ENCODE measurements around the gene ADARB1.

GRCh38 chr21:45210461-45210983 is 136.1 kb downstream of the ADARB1 start:
- TF ChIP-seq CTBP1 (IDR thresholded peaks at IDR 0.05; ENCODE audit: borderline replicate concordance), result no peak
- no peak for TF ChIP-seq BHLHE40 (IDR thresholded peaks at IDR 0.05; ENCODE audit: borderline replicate concordance)
- TF ChIP-seq LEF1 (IDR thresholded peaks at IDR 0.05; ENCODE audit: borderline replicate concordance), result no peak
- no peak for TF ChIP-seq ELF4 (IDR thresholded peaks at IDR 0.05)
- TF ChIP-seq ARNT (IDR thresholded peaks at IDR 0.05), result no peak
- TF ChIP-seq L3MBTL2 (conservative IDR thresholded peaks at IDR 0.05), result no peak
- TF ChIP-seq SUZ12 (IDR thresholded peaks at IDR 0.05), result no peak
- TF ChIP-seq HDGF (IDR thresholded peaks at IDR 0.05; ENCODE audit: borderline replicate concordance), result no peak
- TF ChIP-seq FOXK2 (IDR thresholded peaks at IDR 0.05), result no peak
- no peak for TF ChIP-seq TARDBP (IDR thresholded peaks at IDR 0.05)
- no peak for TF ChIP-seq FOXM1 (IDR thresholded peaks at IDR 0.05; ENCODE audit: borderline replicate concordance)
- TF ChIP-seq ZNF384 (IDR thresholded peaks at IDR 0.05), result no peak
- no peak for TF ChIP-seq FOXA1 (IDR thresholded peaks at IDR 0.05)
- no peak for TF ChIP-seq PKNOX1 (IDR thresholded peaks at IDR 0.05)

Measured in HEK293T (cell line).